GM23248 (cell line): Measurements from ENCODE around the gene SNAP91.

Experiments used
- EZH2 ChIP-seq: fragments of 200-600 bp; sonication (generic); IDR thresholded peaks from 2 replicates; pipeline ENCODE4 v1.6.1; 2018; ENCODE audit warnings: antibody characterized with exemption, mild to moderate bottlenecking; ENCODE audit not compliant: insufficient read depth, poor library complexity, severe bottlenecking
- EZH2phosphoT487 ChIP-seq: fragments of 200-600 bp; sonication (generic); IDR thresholded peaks from 2 replicates; pipeline ENCODE4 v1.6.1; 2018; ENCODE audit warnings: antibody characterized with exemption, moderate library complexity, mild to moderate bottlenecking, low read depth; ENCODE audit not compliant: insufficient read depth

DNA sequence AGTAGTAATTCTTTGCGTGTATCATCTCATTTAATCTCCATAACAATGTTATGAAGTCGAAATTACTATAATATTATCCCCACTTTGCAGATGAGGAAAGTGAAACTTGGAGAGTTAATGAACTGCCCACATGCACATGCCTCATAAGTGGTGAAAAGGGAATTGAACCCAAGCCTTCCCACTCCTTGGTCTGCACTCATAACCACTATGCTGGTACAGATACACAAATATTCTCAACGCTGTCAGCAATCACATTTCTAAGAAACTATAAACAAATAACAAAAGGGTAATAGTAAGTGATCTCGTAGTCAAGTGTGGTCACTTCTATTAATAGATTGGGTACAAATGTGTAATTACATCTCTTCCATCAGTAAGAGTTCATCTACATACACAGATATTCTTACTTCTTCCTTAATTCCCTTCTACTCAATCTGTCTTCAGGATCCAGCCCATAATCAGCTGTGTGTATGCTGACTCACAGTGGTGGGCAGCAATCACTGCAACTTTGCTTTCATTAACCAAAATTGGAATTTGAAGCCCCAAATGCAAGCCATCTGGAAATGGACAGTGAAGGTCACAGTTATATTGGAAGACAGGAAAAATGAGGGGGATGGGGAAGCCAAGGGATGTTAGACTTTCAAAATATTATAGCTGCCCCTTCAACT lies 190.0 kb downstream of the SNAP91 start:
- TF ChIP-seq EZH2 (no peak), EZH2phosphoT487 (no peak)
